H9 (cell line): Measurements from ENCODE around the gene S100A4. TPM values are rescaled to one million over a fixed set of nuclear protein-coding genes. Genes with fewer than 3 reads are reported as not detected.
A peak's percentile ranks its signal among the peaks of the same experiment; 100 is the strongest.

Experiments
- DNase-seq: peaks from one replicate; pipeline ENCODE4 v3.0.0-alpha.2; 2017
- H2AFZ ChIP-seq: one replicate; pipeline ENCODE4 v1.6.1; 2013; ENCODE audit warnings: mild to moderate bottlenecking, low read length, control low read depth, moderate library complexity
- H2AK5ac ChIP-seq: 2 replicates; pipeline ENCODE4 v1.6.1; 2013; ENCODE audit warnings: low read length, control low read depth, mixed read lengths; ENCODE audit not compliant: insufficient read length
- H2BK120ac ChIP-seq: one replicate; pipeline ENCODE4 v1.6.1; 2013; ENCODE audit warnings: low read depth, mild to moderate bottlenecking, low read length, control low read depth, inconsistent platforms; ENCODE audit not compliant: poor library complexity, severe bottlenecking
- H2BK12ac ChIP-seq: 2 replicates; pipeline ENCODE4 v1.6.1; 2013; ENCODE audit warnings: low read length, control low read depth, mixed read lengths, low read depth; ENCODE audit not compliant: insufficient read length
- H2BK15ac ChIP-seq: 2 replicates; pipeline ENCODE4 v1.6.1; 2013; ENCODE audit warnings: low read depth, low read length, control low read depth
- H2BK20ac ChIP-seq: one replicate; pipeline ENCODE4 v1.6.1; 2013; ENCODE audit warnings: low read depth, mild to moderate bottlenecking, low read length, control low read depth, inconsistent platforms; ENCODE audit not compliant: poor library complexity, severe bottlenecking
- H2BK5ac ChIP-seq: 2 replicates; pipeline ENCODE4 v1.6.1; 2013; ENCODE audit warnings: low read length, control low read depth, mixed read lengths; ENCODE audit not compliant: insufficient read length
- H3K14ac ChIP-seq: 2 replicates; pipeline ENCODE4 v1.6.1; 2013; ENCODE audit warnings: low read length, control low read depth; ENCODE audit not compliant: insufficient read depth
- H3K18ac ChIP-seq: 2 replicates; pipeline ENCODE4 v1.6.1; 2013; ENCODE audit warnings: low read depth, mild to moderate bottlenecking, mixed read lengths, low read length, control low read depth; ENCODE audit not compliant: insufficient read length
- H3K23ac ChIP-seq: 2 replicates; pipeline ENCODE4 v1.6.1; 2013; ENCODE audit warnings: low read length, control low read depth, mixed read lengths, low read depth; ENCODE audit not compliant: insufficient read length
- H3K23me2 ChIP-seq: 2 replicates; pipeline ENCODE4 v1.6.1; 2013; ENCODE audit warnings: low read depth, mild to moderate bottlenecking, mixed read lengths, low read length, control low read depth; ENCODE audit not compliant: insufficient read length, poor library complexity, severe bottlenecking
- H3K27ac ChIP-seq: 2 replicates; pipeline ENCODE4 v1.5.1; 2013; ENCODE audit warnings: low read length, control low read depth, mixed read lengths, low read depth; ENCODE audit not compliant: insufficient read length
- H3K27me3 ChIP-seq: 2 replicates; pipeline ENCODE4 v1.6.1; 2013; ENCODE audit warnings: low read length, control low read depth, inconsistent platforms; ENCODE audit not compliant: insufficient read depth
- H3K4ac ChIP-seq: 2 replicates; pipeline ENCODE4 v1.6.1; 2013; ENCODE audit warnings: low read depth, mild to moderate bottlenecking, control low read depth, inconsistent platforms, low read length, moderate library complexity
- H3K4me1 ChIP-seq: 2 replicates; pipeline ENCODE4 v1.6.1; 2013; ENCODE audit warnings: low read length, control low read depth, inconsistent platforms; ENCODE audit not compliant: insufficient read depth
- H3K4me2 ChIP-seq: 2 replicates; pipeline ENCODE4 v1.6.1; 2013; ENCODE audit warnings: low read length, control low read depth, mixed read lengths; ENCODE audit not compliant: insufficient read length, insufficient read depth
- H3K56ac ChIP-seq: 2 replicates; pipeline ENCODE4 v1.6.1; 2013; ENCODE audit warnings: low read depth, mild to moderate bottlenecking, mixed read lengths, low read length, control low read depth; ENCODE audit not compliant: insufficient read length
- H3K79me1 ChIP-seq: 2 replicates; pipeline ENCODE4 v1.6.1; 2013; ENCODE audit warnings: low read depth, mild to moderate bottlenecking, moderate library complexity, low read length, control low read depth, inconsistent platforms; ENCODE audit not compliant: insufficient read depth, poor library complexity, severe bottlenecking
- H3K79me2 ChIP-seq: 2 replicates; pipeline ENCODE4 v1.6.1; 2013; ENCODE audit warnings: low read length, control low read depth, inconsistent platforms; ENCODE audit not compliant: insufficient read depth
- H3K9ac ChIP-seq: 2 replicates; pipeline ENCODE4 v1.6.1; 2013; ENCODE audit warnings: low read length, control low read depth, mixed read lengths; ENCODE audit not compliant: insufficient read length; ENCODE audit errors: extremely low read depth
- H3K9me3 ChIP-seq: one replicate; pipeline ENCODE4 v1.6.1; 2013; ENCODE audit warnings: low read depth, low read length, inconsistent platforms; ENCODE audit not compliant: control insufficient read depth
- H3T11ph ChIP-seq: one replicate; pipeline ENCODE4 v1.6.1; 2013; ENCODE audit warnings: mild to moderate bottlenecking, low read length, control low read depth, inconsistent platforms
- H4K20me1 ChIP-seq: one replicate; pipeline ENCODE4 v1.6.1; 2013; ENCODE audit not compliant: control insufficient read depth, insufficient read length, insufficient read depth
- H4K5ac ChIP-seq: 2 replicates; pipeline ENCODE4 v1.6.1; 2013; ENCODE audit warnings: low read depth, mild to moderate bottlenecking, mixed read lengths, low read length, control low read depth; ENCODE audit not compliant: insufficient read length
- H4K8ac ChIP-seq: replicated peaks from 2 replicates; pipeline ENCODE4 v1.6.1; 2013; ENCODE audit warnings: low read length, control low read depth, mixed read lengths, low read depth; ENCODE audit not compliant: insufficient read length
- H4K91ac ChIP-seq: 2 replicates; pipeline ENCODE4 v1.6.1; 2013; ENCODE audit warnings: low read depth, mild to moderate bottlenecking, moderate library complexity, mixed read lengths, low read length, control low read depth; ENCODE audit not compliant: insufficient read length
- H3K27ac Mint-ChIP-seq, 3 experiments: 2 replicates in 2 of 3; 3 replicates in 1 of 3; pipeline ENCODE4 v1.8.0; 2020 to 2021; ENCODE audit warnings: mixed read lengths in 3 of 3, mild to moderate bottlenecking in 1 of 3, moderate library complexity in 1 of 3
- H3K27me3 Mint-ChIP-seq: 2 replicates; pipeline ENCODE4 v1.8.0; 2021; ENCODE audit warnings: low read depth, mild to moderate bottlenecking, moderate library complexity, mixed read lengths
- H3K36me3 Mint-ChIP-seq, 3 experiments: 2 replicates in 2 of 3; 3 replicates in 1 of 3; pipeline ENCODE4 v1.8.0; 2020 to 2021; ENCODE audit warnings: low read depth in 3 of 3, mixed read lengths in 3 of 3; ENCODE audit not compliant: insufficient read depth in 1 of 3
- H3K4me1 Mint-ChIP-seq, 2 experiments: 2 replicates each; pipeline ENCODE4 v1.8.0; 2020; ENCODE audit warnings: mixed read lengths in 2 of 2
- H3K4me3 Mint-ChIP-seq, 2 experiments: 2 replicates in 1 of 2; 3 replicates in 1 of 2; pipeline ENCODE4 v1.8.0; 2020 to 2021; ENCODE audit warnings: mild to moderate bottlenecking in 2 of 2, mixed read lengths in 2 of 2, moderate library complexity in 1 of 2
- H3K9me3 Mint-ChIP-seq, 2 experiments: 2 replicates in 1 of 2; 3 replicates in 1 of 2; pipeline ENCODE4 v1.8.0; 2020; ENCODE audit warnings: mild to moderate bottlenecking in 2 of 2, mixed read lengths in 2 of 2, moderate library complexity in 1 of 2
- CTCF ChIP-seq: fragments of 200-600 bp; sonication (generic); conservative IDR thresholded peaks from 3 replicates; pipeline ENCODE4 v1.8.0; 2021; ENCODE audit warnings: antibody characterized with exemption, mild to moderate bottlenecking
- WGBS: extraction: QIAGEN DNeasy Blood & Tissue Kit; methylation state at CpG from one replicate; pipeline ENCODE4 v1.1.7; 2013; ENCODE audit warnings: missing lambda C conversion rate, low lambda C conversion rate, mixed read lengths; ENCODE audit not compliant: insufficient read length; ENCODE audit errors: extremely low coverage; 5-methylcytosine and 5-hydroxymethylcytosine counted together
- total RNA-seq: library from RNA; stranded (reverse); gene quantifications from 2 replicates; pipeline ENCODE4 v1.2.1, GENCODE V29; 2021

The S100A4 gene
- total RNA-seq, 1 experiment from 2014 or later, result 9.0 TPM

GRCh38 chr1:153527023-153527682 is 18.5 kb downstream of the S100A4 start:
- Histone ChIP-seq H4K8ac (no peak overlapping the region), H2BK120ac (no peak overlapping the region), H3K79me1 (no peaks in the 10 kb centered on the region), H3K4ac (no peak overlapping the region), H4K91ac (no peak overlapping the region), H3K23me2 (no peaks in the 10 kb centered on the region), H3K27me3 (no peaks in the 10 kb centered on the region), H2BK20ac (no peak overlapping the region), H3K18ac (no peak overlapping the region), H3K79me2 (no peaks in the 10 kb centered on the region), H2AK5ac (no peak overlapping the region), H4K5ac (no peak overlapping the region), H2BK15ac (no peak overlapping the region), H4K20me1 (no peaks in the 10 kb centered on the region), H2BK5ac (no peak overlapping the region), H3K4me1 (peaks cover 6% of the 10 kb centered on the region; the same call in 1 of the 2 replicates), H3K9ac (no peak overlapping the region), H3K14ac (no peak overlapping the region), H2AFZ (no peak overlapping the region), H2BK12ac (no peak overlapping the region), H3K23ac (no peak overlapping the region), H3T11ph (no peak overlapping the region), H3K27ac (no peak overlapping the region), H3K56ac (no peak overlapping the region), H3K4me2 (no peak overlapping the region), H3K9me3 (no peaks in the 10 kb centered on the region)
- TF ChIP-seq CTCF, result no peak
- Mint-ChIP-seq H3K36me3 (0 out of 7 replicates have a peak, but pooled peaks cover 0 to 2% (median 0%) of the 10 kb centered on the region in 3 experiments), H3K4me3 (no peak overlapping the region), H3K4me1 (peaks cover 25 to 28% of the 10 kb centered on the region in 2 experiments), H3K9me3 (peaks cover 2 to 3% of the 10 kb centered on the region in 2 experiments; a peak in 2 of 5 replicates), H3K27ac (peak overlapping the region in 1 of 3 experiments; percentile 88; a peak in 2 of 7 replicates), H3K27me3 (peaks cover 9% of the 10 kb centered on the region)
- DNase-seq, result peak; percentile 71
- whole genome bisulfite sequencing, result no CpG with 5 or more reads among the region's 8 CpGs
